Tibial nerve (tissue), 4 donors: ENCODE results near the gene ROBO1.

Experiments used
- EP300 ChIP-seq, 2 donors: sonication (generic); formaldehyde crosslinking; IDR thresholded peaks; one replicate each; pipeline ENCODE4 v1.6.1; 2017; ENCODE audit warnings: antibody characterized with exemption in 2 of 2, mild to moderate bottlenecking in 1 of 2
- POLR2A ChIP-seq, 2 donors: fragments of 450-650 bp; IDR thresholded peaks; one replicate each; pipeline ENCODE4 v1.6.1; 2017; ENCODE audit warnings: antibody characterized with exemption in 2 of 2, mild to moderate bottlenecking in 2 of 2, moderate library complexity in 2 of 2
- TF ChIP-seq, protein P1 (sequence below), 5 experiments: fragments of 200-600 bp in 3 of 5; fragments of 450-650 bp in 2 of 5; sonication (generic) in 3 of 5; IDR thresholded peaks; one replicate each; pipeline ENCODE4 v1.5.1; 2016 to 2019; ENCODE audit warnings: antibody characterized with exemption in 5 of 5, mild to moderate bottlenecking in 3 of 5, moderate library complexity in 2 of 5

GRCh38 chr3:79317551-79318518 is 450.0 kb downstream of the ROBO1 start:
- TF ChIP-seq, protein P1, sequence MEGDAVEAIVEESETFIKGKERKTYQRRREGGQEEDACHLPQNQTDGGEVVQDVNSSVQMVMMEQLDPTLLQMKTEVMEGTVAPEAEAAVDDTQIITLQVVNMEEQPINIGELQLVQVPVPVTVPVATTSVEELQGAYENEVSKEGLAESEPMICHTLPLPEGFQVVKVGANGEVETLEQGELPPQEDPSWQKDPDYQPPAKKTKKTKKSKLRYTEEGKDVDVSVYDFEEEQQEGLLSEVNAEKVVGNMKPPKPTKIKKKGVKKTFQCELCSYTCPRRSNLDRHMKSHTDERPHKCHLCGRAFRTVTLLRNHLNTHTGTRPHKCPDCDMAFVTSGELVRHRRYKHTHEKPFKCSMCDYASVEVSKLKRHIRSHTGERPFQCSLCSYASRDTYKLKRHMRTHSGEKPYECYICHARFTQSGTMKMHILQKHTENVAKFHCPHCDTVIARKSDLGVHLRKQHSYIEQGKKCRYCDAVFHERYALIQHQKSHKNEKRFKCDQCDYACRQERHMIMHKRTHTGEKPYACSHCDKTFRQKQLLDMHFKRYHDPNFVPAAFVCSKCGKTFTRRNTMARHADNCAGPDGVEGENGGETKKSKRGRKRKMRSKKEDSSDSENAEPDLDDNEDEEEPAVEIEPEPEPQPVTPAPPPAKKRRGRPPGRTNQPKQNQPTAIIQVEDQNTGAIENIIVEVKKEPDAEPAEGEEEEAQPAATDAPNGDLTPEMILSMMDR (IDR thresholded peaks at IDR 0.05), result no peak
- TF ChIP-seq EP300 (IDR thresholded peaks at IDR 0.05) (no peak), POLR2A (IDR thresholded peaks at IDR 0.05) (no peak)
